NK-92 (cell line): Measurements from ENCODE around the gene EGFL6.
"Not testable (repeated sequence)": the region's sequence is repeated elsewhere in the genome, so short reads cannot be mapped to it uniquely, and the experiment has no call there.

Source experiments
- DNase-seq: peaks from one replicate; lab custom pipeline; 2025; ENCODE audit not compliant: unreplicated experiment; lab: John Stamatoyannopoulos, UW

Gene EGFL6

DNA sequence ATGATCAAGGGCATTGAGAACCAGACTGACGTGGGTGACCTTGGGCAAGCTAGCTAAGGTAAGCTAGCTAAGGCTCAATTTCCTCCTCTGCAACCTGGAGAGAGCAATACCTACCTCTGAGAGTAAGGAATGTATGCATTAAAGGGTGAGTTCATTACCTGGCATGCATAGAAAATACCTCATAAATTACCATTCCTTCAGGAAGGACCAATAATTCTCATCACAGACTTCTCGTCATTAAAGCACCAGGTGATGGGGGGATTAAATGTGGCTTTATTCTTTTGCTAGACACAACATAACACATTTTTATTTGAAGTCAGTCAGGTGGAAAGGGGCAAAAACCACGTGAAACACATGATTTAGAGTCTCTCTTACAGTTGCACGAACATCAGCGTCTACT lies 21.5 kb downstream of the EGFL6 start:
- no peak for DNase-seq

DNA sequence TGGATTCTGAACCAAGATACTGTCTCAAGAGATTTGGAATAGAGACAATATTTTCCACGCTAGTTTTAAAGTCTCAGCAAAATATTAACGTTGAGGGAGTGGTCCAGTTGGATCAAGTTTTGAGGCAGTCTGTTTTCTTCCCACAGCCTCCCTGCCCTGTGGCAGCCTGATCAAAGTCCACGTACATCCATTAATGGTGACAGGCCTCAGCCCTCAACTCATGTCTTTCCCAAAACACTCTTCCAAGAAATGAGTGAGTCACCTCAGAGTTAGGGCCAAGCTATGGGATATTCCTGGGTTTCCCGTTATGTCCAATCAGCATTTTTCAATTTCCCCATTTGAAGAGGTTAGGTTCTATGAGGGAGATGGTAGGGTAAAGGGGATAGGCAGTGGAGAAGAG lies 28.5 kb downstream of the EGFL6 start:
- no peak for DNase-seq

DNA sequence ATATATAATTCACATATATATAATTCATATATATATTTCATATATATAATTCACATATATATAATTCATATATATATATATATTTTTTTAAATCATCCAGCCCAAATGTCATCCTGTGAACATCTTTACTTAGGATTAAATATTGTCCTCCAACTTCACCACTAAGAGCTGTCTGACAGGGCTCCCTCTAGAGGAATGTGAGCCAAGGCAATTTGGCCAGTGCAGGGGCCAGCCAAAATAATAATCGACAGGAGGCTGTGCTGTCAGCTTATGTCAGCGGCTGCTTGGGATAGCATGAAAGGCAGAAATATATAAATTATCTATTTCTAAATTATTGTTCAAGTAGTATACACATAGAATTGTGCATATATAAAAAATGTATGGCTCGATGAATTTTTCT lies 29.5 kb downstream of the EGFL6 start:
- DNase-seq = no peak

DNA sequence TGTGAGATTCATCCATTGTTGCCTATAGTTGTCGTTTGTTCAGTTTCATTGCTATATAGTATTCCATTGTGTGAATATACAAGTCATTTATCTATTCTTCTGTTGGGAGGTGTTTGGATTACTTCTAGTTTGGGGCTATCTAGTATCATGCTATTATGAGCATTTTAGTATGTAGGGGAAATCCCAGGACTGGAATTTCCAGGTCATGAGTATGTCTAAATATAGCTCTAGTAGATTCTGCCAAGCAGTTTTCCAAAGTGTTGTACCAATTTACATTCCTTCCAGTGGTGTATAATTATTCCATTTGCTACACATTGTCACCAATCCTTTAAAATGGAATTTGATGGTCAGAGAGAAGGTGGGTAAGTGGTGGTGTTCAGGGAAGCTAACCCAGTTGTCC lies 30.1 kb downstream of the EGFL6 start:
- no peak for DNase-seq

DNA sequence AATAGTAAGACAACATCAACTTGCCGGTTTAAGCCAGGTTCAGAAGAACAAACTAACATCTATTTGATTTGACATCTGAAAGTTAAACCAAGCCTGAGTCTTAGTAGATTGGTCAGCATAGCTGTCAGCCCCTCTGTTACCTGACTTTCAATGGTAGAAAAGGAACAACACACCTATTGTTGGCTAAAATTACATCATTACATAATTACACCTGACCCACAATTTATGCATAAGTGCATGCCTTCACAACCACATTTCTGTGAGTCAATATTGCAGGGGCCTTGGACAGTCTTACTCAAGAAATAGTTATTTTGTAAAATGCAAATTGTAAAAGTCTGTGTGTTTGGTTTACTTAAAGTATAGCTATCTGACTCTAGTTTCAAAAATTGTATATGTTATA lies 36.2 kb downstream of the EGFL6 start:
- DNase-seq = no peak

DNA sequence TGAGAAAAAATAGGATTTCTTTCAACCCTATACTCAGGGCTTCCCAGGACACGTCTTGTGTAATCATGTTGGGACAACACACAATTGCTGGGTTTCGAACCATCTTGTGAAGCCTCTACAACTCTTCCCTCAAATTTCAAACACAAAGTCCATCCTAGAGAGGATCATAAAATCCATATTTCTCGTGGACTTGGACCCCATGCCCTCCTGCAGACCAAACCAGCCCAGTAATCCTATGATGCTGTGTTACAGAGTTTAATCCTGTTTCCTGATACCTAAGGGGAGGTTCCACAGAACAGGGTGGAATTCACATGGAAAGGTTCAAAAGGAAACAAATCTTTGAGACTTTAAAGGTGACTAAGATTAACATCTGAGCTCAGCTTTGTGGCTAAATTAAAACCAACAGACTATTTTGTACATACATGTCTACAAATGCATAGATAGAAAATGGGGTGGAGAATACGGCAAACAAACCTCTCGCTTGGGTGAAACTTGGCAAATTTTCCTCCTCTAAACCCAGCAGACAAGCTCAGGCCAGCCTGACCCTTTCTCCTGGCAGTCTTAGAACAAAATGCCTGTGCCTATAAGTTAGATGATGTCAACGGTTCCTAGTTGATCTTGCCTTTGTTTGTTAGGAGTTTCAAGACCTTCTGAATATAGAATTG lies 38.1 kb downstream of the EGFL6 start:
- DNase-seq = no peak

DNA sequence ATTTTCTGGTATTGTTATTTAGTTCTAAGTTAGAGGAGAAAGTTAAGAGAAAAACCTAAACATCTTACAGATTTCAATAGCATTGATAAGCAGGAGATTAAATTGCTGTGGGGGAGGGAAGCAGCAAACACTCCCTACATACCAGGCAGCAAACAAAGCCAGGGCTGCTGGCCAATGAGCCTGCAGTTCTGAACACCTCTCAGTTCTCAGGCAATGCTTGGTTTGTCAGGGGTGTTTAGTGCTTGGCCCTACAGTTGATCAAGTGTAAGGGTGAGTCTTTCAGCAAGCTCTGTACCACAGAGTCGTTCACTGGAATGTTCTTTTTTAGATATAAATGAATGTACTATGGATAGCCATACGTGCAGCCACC lies 38.6 kb downstream of the EGFL6 start:
- no peak for DNase-seq

DNA sequence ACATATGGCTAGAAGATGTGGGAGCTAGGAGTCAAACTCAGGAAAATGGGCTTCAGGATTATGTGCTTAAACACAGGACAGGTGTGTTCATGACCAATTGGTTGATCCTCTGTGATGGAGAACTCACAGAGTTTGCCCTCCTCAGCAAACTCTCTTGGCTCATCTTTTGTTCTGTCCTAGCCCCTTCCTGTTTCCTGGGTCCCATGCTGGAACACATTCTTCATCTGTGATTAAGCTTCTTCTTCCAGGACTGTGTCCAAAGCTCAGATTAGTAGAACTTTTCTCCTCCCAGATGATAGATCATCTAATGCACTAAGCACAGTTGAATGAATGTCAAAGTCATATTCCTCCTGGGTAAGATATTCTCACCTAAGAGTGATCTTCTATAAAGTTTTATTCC lies 44.8 kb downstream of the EGFL6 start:
- DNase-seq = no peak

DNA sequence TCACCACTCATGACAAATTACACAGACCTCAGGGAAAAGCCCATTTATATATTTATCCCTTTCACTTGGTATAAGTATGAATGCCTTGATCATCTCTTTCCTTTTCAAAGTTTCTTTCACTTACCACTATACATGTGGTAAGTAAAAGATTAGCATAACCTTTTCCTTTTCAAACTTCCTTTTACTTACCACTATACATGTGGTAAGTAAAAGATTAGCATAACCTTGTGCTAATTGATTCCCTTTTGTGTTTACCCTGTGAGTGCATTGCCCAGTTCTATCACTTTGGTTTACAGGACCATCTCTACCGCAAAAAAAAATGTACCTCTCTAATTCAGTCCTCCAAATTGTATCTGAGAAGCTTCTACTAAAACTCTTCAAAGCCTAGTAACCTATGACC lies 50.8 kb downstream of the EGFL6 start:
- no peak for DNase-seq

DNA sequence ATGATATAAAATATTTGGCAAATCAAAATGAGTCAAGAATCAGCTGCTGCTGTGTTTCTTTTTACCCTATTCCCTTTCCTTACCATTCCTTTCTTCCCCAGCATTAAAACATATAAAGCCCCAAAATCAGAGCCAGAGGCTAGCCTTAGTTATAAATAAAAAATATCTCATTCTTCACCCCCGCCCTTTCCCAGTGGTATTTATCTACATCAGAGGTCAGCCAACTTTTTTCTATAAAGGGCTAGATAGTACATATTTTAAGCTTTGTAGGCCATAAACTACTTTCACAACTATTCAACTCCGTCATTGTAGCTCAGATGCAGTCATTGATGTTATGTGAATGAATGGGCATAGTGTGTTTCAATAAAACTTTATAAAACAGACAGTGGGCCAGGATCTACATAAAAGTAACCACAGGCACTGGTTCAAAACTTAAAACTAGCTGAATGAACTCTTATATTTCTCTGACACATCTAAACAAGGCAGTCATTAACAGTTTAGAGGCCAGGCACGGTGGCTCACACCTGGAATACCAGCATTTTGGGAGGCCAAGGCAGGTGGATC lies 53.1 kb downstream of the EGFL6 start:
- no peak for DNase-seq

DNA sequence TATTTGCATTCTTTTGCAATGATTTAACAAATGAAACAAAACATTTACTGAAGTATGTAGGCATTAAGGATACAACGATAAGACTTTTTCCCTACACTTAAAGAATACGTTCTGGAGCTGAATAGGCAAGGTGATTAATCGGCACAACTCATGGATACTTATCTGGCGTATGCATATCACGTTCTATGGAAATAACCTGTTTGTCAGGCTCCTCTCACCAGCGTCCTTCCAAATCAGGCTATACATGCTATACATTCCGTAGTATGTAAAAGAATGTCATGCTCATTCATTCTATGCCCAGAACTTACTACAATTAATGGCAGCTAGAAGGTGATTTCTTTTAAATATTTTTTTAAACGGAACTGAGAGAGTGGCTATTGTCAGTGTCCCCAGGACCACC lies 57.9 kb downstream of the EGFL6 start:
- DNase-seq = no peak

DNA sequence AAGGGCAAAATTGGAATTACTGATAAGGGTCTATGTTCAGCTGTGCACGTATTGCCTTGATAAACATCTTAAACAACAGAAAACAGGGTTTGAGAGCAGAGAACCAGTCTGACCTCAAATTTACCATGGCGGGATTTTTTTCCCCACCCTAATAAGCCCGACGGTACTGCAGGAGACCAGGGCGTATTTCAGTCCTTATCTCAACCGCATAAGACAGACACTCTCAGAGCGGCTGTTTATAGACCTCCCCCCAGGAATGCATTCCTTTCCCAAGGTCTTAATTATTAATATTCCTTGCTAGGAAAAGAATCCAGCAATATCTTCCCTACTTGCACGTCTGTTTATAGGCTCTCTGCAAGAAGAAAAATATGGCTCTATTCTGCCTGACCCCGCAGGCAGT lies 67.8 kb downstream of the EGFL6 start:
- not testable (repeated sequence) for DNase-seq

DNA sequence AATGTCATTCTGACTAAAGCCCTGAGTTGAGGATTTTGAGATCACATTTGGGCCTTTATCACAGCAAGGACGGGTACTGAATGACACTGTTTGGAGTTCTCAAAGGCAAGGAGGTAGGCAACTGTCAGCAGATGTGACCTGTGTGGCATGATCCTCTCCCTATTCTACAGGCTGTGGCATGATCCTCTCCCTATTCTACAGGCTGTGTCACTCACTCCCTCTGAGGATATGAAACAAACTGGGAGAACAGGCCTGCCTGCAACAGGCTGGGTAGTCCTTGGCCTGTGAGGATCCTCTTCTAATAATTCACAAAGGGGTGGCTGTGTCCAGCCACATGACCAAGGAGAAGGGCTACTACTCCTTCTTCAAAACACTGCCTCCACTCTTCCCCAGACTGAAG lies 68.6 kb downstream of the EGFL6 start:
- DNase-seq = no peak

DNA sequence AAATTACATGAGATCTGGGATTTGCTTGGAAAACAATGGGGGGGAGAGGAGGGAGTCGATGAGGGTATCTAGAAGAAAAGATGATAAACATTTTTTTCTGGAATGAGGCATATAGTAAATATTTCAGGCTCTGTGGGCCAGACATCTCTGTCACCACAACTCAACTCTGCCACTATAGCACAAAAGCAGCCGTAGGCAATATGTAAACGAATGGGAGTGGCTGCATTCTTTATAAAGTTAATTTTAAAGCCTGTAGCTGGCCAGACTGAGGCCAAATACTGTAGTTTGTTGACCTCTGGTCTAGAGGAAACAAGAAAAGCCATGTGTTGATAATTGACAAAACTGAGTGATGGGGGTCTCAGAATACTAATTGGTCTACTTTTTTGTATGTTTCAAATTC lies 69.4 kb downstream of the EGFL6 start:
- no peak for DNase-seq

DNA sequence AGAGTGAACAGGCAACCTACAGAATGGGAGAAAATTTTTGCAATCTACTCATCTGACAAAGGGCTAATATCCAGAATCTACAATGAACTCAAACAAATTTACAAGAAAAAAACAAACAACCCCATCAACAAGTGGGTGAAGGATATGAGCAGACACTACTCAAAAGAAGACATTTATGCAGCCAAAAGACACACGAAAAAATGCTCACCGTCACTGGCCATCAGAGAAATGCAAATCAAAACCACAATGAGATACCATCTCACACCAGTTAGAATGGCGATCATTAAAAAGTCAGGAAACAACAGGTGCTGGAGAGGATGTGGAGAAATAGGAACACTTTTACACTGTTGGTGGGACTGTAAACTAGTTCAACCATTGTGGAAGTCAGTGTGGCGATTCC lies 72.3 kb downstream of the EGFL6 start:
- not testable (repeated sequence) for DNase-seq

DNA sequence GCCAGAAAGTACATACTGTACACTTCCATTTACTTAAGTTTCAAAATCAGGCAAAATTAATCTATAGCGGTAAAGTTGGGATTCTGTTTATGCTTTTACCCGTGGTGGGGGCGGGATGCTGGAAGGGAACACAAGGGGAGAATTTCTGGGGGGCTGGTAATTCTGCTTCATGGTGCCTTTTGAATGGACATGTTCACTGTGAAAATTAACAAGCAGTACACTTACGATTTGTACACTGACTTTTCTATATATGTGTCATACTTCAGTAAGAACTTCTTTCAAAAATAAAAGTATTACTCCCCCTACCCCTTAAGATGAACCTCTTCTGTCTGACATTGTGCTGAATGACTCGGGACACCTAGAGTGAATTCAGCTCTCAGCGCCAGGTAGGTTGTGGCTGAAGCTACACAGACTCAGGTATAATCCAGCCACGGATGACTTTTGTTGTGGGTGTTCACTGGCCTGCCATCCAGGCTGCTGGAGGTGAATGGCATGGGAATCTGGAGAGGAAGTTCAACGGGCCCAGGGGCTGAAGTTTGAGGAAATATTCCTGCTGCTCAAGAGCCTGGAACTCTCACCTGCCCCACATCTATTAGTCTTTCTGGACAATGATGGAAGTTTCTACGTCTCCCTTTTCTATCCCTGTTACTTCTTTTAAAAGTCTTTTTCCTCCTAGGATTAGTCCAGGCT lies 76.2 kb downstream of the EGFL6 start:
- DNase-seq = no peak

DNA sequence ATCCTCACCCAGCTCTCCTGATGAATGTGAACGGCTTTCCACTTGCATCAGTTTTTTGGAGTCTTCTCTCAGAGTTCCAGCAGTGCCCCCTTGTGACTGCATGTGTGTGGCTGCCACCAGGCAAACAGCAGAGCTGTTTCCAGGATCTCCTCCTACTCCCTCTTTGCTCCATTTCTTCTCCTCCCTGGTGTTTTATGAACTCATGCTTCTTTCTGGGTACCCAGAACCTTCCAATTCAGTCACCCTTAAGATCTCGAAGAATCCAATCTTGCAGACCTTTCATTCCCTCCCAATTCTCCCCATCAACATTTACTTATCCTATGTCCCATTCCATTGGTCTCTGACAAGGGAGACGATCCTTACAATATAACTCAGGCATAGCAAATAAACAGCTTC lies 76.8 kb downstream of the EGFL6 start:
- DNase-seq = no peak

DNA sequence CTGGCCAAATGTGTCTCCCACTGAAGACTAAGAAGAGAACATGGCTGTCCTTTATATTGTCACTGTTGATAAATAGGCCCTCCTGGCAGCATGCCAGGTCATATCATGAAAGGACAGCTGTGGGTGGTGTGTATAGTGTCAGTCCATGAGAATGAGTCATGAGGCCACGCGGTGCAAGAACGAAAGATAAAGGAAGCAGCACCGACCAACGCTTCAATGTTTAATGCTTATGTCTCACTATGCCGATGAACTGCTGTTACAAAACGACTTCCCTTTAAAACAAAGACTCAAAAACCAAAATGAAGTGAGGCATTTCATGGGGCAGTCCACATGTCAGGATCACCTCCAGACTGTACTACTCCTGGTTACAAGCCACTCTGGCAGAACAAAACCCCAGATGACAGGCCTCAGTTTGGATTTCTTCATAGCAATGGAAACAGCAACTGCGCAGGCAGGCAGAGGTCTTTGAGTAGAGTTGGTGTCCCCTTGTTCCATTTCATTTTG lies 78.4 kb downstream of the EGFL6 start:
- no peak for DNase-seq

DNA sequence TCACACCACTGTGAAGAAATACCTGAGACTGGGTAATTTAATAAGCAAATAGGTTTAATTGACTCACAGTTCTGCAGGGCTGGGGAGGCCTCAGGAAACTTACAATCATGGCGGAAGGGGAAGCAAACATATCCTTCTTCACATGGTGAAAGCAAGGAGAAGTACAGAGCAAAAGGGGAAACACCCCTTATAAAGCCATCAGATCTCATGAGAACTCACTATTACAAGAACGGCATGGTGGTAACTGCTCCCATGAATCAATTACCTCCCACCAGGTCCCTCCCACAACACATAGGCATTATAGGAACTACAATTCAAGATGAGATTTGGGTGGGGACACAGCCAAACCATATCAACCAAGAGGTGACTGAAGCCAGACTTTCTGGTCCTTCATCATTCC lies 78.9 kb downstream of the EGFL6 start:
- not testable (repeated sequence) for DNase-seq

DNA sequence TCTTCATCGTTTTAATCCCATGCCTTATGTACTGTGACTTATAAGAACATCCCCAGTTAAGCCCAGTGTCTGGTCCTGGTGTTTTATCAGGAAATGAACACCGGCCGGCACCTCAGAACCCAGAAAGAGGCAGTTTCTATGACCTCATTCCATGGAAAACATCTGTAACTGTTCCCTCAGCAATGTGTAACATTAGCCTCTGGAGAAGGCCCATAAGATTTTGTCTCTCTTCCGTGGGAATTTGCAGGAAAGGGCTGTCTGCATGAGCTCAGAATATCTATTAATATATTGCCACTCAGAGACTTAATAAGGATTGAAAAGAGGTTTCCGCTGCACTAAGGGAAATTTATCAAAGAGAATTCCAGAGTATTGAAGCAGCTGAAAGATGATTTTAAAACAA lies 80.4 kb downstream of the EGFL6 start:
- no peak for DNase-seq

DNA sequence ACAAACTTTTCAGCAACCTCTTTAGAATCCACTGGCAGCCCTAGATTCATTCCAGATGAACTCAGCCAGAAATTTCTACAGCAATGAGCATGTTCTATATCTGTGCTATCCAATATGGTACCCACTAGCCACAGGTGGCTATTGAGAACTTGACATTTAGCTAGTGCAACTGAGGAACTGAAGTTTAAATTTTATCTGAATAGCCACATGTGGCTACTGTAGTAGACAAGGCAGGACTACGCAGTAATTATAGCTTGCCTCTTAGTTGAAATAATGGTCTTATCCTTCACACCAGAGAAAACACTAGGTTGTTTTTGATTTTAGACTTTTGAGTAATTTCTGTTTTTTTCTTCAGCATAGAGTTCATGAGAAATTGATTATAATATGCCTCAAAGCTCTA lies 80.9 kb downstream of the EGFL6 start:
- no peak for DNase-seq

DNA sequence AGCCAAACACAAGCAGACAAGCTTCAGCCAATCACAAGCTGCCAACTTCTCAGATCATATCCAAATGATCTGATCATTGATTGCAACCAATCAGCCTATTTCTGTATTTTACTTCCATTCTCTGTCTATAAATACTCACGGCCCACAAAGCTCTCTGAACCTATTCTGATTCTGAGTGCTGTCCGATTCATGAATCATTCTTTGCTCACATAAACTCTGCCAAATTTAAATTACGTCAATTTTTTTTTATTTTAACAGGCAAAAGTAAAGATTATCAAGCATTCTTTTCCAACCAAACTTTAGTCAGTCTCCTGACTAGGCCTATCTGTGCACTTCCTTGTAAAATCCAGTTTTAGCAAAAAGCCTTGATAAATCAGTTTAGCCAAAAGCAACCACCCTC lies 81.7 kb downstream of the EGFL6 start:
- DNase-seq = no peak
